Measurements from ENCODE around the gene NRP2.

Gene NRP2

DNA sequence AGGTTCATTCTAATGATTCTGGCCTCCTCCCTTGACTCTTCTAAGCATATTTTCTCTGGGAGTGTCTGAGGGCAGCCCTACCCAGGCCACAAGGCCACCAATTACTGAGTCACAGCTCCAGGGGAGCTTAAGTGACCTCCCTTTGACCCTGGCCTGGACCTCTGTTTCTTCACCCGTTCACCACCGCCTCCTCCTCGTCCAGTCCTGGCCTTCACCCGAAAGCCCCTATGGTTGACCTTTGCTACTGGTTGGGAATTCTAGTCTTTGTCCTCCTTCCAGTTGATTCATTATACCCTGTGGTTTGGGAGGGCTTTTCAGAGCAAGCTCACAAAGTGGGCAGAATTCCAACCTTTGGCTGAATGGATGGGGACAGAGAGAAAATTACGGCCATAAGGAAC is 72.6 kb downstream of the NRP2 start:
- TF ChIP-seq, protein P1, sequence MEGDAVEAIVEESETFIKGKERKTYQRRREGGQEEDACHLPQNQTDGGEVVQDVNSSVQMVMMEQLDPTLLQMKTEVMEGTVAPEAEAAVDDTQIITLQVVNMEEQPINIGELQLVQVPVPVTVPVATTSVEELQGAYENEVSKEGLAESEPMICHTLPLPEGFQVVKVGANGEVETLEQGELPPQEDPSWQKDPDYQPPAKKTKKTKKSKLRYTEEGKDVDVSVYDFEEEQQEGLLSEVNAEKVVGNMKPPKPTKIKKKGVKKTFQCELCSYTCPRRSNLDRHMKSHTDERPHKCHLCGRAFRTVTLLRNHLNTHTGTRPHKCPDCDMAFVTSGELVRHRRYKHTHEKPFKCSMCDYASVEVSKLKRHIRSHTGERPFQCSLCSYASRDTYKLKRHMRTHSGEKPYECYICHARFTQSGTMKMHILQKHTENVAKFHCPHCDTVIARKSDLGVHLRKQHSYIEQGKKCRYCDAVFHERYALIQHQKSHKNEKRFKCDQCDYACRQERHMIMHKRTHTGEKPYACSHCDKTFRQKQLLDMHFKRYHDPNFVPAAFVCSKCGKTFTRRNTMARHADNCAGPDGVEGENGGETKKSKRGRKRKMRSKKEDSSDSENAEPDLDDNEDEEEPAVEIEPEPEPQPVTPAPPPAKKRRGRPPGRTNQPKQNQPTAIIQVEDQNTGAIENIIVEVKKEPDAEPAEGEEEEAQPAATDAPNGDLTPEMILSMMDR (conservative IDR thresholded peaks at IDR 0.05; ENCODE audit: low read length) = no peak
- no peak overlapping the region for H3K4me3 ChIP-seq (ENCODE audit: low read length)
- peak; percentile 67 for DNase-seq (ENCODE audit: low read depth)

DNA sequence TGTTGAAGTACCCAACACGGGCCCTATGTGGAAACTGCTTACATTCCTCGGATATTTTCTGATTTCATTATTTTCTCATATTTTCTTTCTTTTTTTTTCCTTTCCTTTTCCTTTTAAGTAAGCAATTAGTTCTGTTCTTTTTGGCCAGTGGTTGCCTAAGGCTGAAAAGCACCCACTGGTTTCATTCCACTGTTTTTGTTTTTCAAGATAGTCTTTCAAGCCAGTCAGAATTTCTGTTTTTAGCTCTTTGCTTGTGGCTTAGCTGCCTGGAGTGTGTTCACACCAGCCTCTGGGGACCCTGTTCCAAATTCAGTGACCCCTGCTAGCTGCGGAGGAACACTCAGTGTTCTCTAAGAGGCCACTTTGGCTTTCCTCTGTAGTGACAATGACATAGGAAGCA is 73.6 kb downstream of the NRP2 start:
- peak; percentile 63 for DNase-seq (ENCODE audit: low read depth)
- TF ChIP-seq, protein P1 (conservative IDR thresholded peaks at IDR 0.05; ENCODE audit: low read length) = no peak
- no peak overlapping the region for H3K4me3 ChIP-seq (ENCODE audit: low read length)

DNA sequence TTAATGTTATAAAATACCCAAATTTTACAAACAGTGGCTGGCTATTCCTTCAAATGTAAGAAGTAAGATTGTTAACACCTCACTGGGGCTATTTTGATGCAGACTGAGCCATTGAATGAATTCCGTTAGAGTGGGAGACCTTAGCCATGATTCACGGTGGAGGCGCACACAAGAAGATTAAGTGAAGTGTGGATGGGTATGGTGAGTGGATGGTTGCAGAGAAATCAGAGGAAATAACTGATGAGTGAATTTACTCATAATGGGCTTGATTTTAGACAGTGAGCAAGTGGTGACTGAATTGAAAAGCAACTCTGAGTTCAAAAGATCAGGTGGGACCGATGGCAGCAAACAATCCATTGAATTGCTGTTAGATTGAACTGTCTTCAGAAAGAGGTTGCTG is 75.0 kb downstream of the NRP2 start:
- no peak for DNase-seq (ENCODE audit: low read depth)

DNA sequence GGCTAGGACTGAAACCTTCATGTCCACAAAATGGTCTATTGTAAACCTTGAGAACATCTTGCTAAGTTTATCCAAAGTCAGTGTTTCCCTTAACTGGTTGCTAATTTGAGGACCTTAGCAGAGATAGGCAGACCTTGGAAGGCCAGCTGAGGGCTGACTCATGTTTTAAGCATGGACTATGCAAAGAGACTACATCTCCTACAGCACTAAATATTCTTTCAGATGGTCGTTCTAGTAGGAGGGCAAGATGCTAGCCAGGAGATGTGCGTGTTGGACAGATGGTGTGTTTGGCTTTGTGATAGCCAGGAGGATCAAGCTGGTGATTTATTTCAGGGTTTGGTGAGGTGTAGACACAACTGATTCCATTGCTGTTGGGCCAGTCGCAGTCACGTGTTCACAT is 75.8 kb downstream of the NRP2 start:
- no peak overlapping the region for H3K4me3 ChIP-seq (ENCODE audit: low read length)
- peak; percentile 82 for DNase-seq (ENCODE audit: low read depth)
- TF ChIP-seq, protein P1 (conservative IDR thresholded peaks at IDR 0.05; ENCODE audit: low read length) = no peak

More for the DNA sequence above, 75.0 kb downstream of the NRP2 start:
- H3K4me3 ChIP-seq (ENCODE audit: low read length) = no peak overlapping the region
- TF ChIP-seq, protein P1 (conservative IDR thresholded peaks at IDR 0.05; ENCODE audit: low read length) = no peak

DNA sequence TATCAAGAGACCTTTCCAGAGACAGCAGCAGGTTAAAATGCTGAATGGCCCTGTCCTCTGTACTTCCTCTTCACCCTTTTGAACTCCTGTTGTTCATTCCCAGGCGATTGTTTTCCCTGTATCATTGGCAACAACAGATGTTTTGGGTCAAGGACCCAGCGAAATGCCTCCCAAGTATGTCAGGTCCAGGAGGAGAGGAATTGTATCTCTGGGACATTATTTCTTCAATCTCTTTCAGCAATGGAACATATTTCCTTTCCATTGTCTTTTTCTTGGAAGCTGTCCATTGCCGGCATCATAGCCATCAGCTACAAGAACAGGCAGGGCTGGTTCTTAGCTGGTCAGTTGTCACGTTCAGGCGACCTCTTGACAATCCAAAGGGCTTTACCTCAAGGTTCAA is 76.2 kb downstream of the NRP2 start:
- H3K4me3 ChIP-seq (ENCODE audit: low read length) = no peak overlapping the region
- TF ChIP-seq, protein P1 (conservative IDR thresholded peaks at IDR 0.05; ENCODE audit: low read length) = no peak
- no peak for DNase-seq (ENCODE audit: low read depth)

DNA sequence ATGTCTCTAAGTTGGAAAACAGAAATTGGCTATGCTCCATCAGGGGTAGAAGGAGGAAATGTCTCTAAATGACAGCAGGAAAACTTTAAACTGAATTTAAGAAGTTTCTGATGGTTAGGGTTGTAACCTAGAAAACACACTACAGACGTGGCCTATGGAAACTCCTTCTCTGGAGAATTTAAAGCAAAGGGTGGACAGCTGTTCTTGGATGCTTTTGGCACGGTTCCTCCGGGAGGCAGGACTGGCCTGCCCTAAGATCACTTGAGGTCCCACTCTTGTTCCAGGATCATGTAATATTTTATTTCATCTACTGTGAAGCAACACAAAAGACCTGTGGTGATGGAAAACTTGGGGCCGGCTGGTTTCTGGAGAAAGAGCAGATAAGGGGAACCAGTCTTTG is 77.0 kb downstream of the NRP2 start:
- DNase-seq (ENCODE audit: low read depth) = no peak
- H3K4me3 ChIP-seq (ENCODE audit: low read length) = no peak overlapping the region
- TF ChIP-seq, protein P1 (conservative IDR thresholded peaks at IDR 0.05; ENCODE audit: low read length) = no peak

DNA sequence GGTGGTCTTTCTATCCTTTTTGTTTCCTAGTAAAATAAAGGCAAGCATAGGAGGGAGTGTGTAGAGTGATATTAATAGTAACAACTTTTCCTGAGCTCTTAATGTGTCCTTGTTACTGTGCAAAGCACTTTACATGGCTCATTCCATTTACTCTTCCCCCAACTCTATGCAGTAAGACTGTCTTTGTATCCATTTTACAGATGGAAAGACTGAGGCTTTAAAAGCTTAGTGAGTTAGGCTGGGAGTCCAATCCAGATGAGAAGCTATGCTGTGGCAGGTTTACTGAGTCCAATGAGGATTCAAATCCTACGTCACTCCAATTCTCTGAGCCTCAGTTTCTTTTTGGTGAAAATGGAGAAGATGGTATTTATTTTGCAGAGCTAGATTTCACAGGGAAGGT is 77.4 kb downstream of the NRP2 start:
- TF ChIP-seq, protein P1 (conservative IDR thresholded peaks at IDR 0.05; ENCODE audit: low read length) = no peak
- DNase-seq (ENCODE audit: low read depth) = no peak
- H3K4me3 ChIP-seq (ENCODE audit: low read length) = no peak overlapping the region
